Activated CD8-positive, alpha-beta T cell treated with anti-CD3 and anti-CD28 coated beads, Interleukin-2, amount 10 ng/mL, durations not matched to agents 7 days and 5 days (primary cell): Measurements from ENCODE around the gene RCAN2. TPM values are rescaled to one million over a fixed set of nuclear protein-coding genes. Genes with fewer than 3 reads are reported as not detected.

ENCODE experiments used
- ATAC-seq: fragments of 150-1000 bp; cut with Tn5 transposase; one replicate; pipeline ENCODE4 v1.10.0; 2021; ENCODE audit warnings: moderate library complexity
- CTCF ChIA-PET: fragments of 350-600 bp; sonication (Branson Sonifier 250); formaldehyde crosslinking; loops from one replicate; lab custom pipeline; 2021; ENCODE audit warnings: antibody characterized with exemption; lab: Charles Lee
- POLR2A ChIA-PET: fragments of 350-600 bp; sonication (Branson Sonifier 250); formaldehyde crosslinking; loops from one replicate; lab custom pipeline; 2021; ENCODE audit warnings: antibody characterized with exemption; lab: Charles Lee
- DNase-seq: peaks from one replicate; pipeline ENCODE4 v3.0.0-alpha.2; 2020
- H3K27ac Mint-ChIP-seq: one replicate; pipeline ENCODE4 v1.8.0; 2021; ENCODE audit warnings: mild to moderate bottlenecking, mixed read lengths
- H3K27me3 Mint-ChIP-seq: one replicate; pipeline ENCODE4 v1.8.0; 2021; ENCODE audit warnings: low read depth, mixed read lengths
- H3K36me3 Mint-ChIP-seq: one replicate; pipeline ENCODE4 v1.8.0; 2021; ENCODE audit warnings: low read depth, mixed read lengths
- H3K4me1 Mint-ChIP-seq: one replicate; pipeline ENCODE4 v1.8.0; 2021; ENCODE audit warnings: low read depth, mixed read lengths
- H3K4me3 Mint-ChIP-seq: one replicate; pipeline ENCODE4 v1.8.0; 2021; ENCODE audit warnings: mild to moderate bottlenecking, mixed read lengths
- H3K9me3 Mint-ChIP-seq: one replicate; pipeline ENCODE4 v1.8.0; 2022; ENCODE audit warnings: mixed read lengths; ENCODE audit not compliant: insufficient read depth
- total RNA-seq, 2 experiments: library from RNA; stranded (reverse); gene quantifications; one replicate each; pipeline ENCODE4 v1.2.3, GENCODE V29; 2021

The RCAN2 gene
- total RNA-seq, 2 experiments from 2014 or later: not detected

- DNase-seq: no peak
- no peak for ATAC-seq
- Mint-ChIP-seq H3K27ac (no peak overlapping the region), H3K4me3 (no peak overlapping the region), H3K36me3 (no peaks in the 10 kb centered on the region), H3K4me1 (no peaks in the 10 kb centered on the region), H3K9me3 (no peaks in the 10 kb centered on the region), H3K27me3 (peaks cover 8% of the 10 kb centered on the region)
- ChIA-PET POLR2A (no interaction called here), CTCF (no interaction called here)
These were observed 18.8 kb upstream of the RCAN2 start for GRCh38 chr6:46509981-46510510.

GRCh38 chr6:46509063-46509462 lies 17.8 kb upstream of the RCAN2 start:
- Mint-ChIP-seq H3K9me3 (no peaks in the 10 kb centered on the region), H3K4me3 (no peak overlapping the region), H3K36me3 (no peaks in the 10 kb centered on the region), H3K27ac (no peak overlapping the region), H3K27me3 (peaks cover 8% of the 10 kb centered on the region), H3K4me1 (no peaks in the 10 kb centered on the region)
- POLR2A ChIA-PET: no interaction called here
- CTCF ChIA-PET: no interaction called here
- ATAC-seq (no peak), DNase-seq (no peak)

- ATAC-seq: no peak
- CTCF ChIA-PET: no interaction called here
- POLR2A ChIA-PET: no interaction called here
- Mint-ChIP-seq H3K27me3 (peaks cover 8% of the 10 kb centered on the region), H3K4me3 (no peak overlapping the region), H3K9me3 (no peaks in the 10 kb centered on the region), H3K36me3 (no peaks in the 10 kb centered on the region), H3K4me1 (no peaks in the 10 kb centered on the region), H3K27ac (no peak overlapping the region)
- no peak for DNase-seq
These were observed 16.2 kb upstream of the RCAN2 start for GRCh38 chr6:46507426-46507825.

GRCh38 chr6:46505693-46506512 lies 14.7 kb upstream of the RCAN2 start:
- no peaks in the 10 kb centered on the region for H3K9me3 Mint-ChIP-seq
- POLR2A ChIA-PET: no interaction called here
- H3K27me3 Mint-ChIP-seq: peaks cover 8% of the 10 kb centered on the region
- DNase-seq (no peak), ATAC-seq (no peak)
- CTCF ChIA-PET: no interaction called here
- H3K4me3 Mint-ChIP-seq: no peak overlapping the region
- H3K27ac Mint-ChIP-seq: no peak overlapping the region
- H3K4me1 Mint-ChIP-seq: no peaks in the 10 kb centered on the region
- H3K36me3 Mint-ChIP-seq: no peaks in the 10 kb centered on the region

GRCh38 chr6:46504242-46504641 lies 13.0 kb upstream of the RCAN2 start:
- H3K4me1 Mint-ChIP-seq: no peaks in the 10 kb centered on the region
- no peak overlapping the region for H3K4me3 Mint-ChIP-seq
- DNase-seq (no peak), ATAC-seq (no peak)
- H3K27me3 Mint-ChIP-seq: peaks cover 5% of the 10 kb centered on the region
- H3K9me3 Mint-ChIP-seq: no peaks in the 10 kb centered on the region
- ChIA-PET POLR2A (no interaction called here), CTCF (no interaction called here)
- no peaks in the 10 kb centered on the region for H3K36me3 Mint-ChIP-seq
- H3K27ac Mint-ChIP-seq: no peak overlapping the region

GRCh38 chr6:46502486-46503119 lies 11.4 kb upstream of the RCAN2 start:
- ATAC-seq (no peak), DNase-seq (no peak)
- Mint-ChIP-seq H3K36me3 (no peaks in the 10 kb centered on the region), H3K4me3 (no peak overlapping the region), H3K9me3 (no peaks in the 10 kb centered on the region), H3K4me1 (no peaks in the 10 kb centered on the region), H3K27me3 (peaks cover 5% of the 10 kb centered on the region), H3K27ac (no peak overlapping the region)
- ChIA-PET CTCF (no interaction called here), POLR2A (no interaction called here)

- Mint-ChIP-seq H3K4me1 (no peaks in the 10 kb centered on the region), H3K4me3 (no peak overlapping the region), H3K27ac (no peak overlapping the region), H3K36me3 (no peaks in the 10 kb centered on the region), H3K9me3 (no peaks in the 10 kb centered on the region), H3K27me3 (peaks cover 5% of the 10 kb centered on the region)
- ChIA-PET CTCF (no interaction called here), POLR2A (no interaction called here)
- no peak for DNase-seq
- ATAC-seq: no peak
These were observed 10.2 kb upstream of the RCAN2 start for GRCh38 chr6:46501136-46502089.

GRCh38 chr6:46500382-46500781 lies 9.1 kb upstream of the RCAN2 start:
- Mint-ChIP-seq H3K4me3 (no peak overlapping the region), H3K27ac (no peak overlapping the region), H3K4me1 (no peaks in the 10 kb centered on the region), H3K27me3 (peaks cover 6% of the 10 kb centered on the region), H3K36me3 (no peaks in the 10 kb centered on the region), H3K9me3 (no peaks in the 10 kb centered on the region)
- ChIA-PET CTCF (no interaction called here), POLR2A (no interaction called here)
- ATAC-seq: no peak
- DNase-seq: no peak

- POLR2A ChIA-PET: no interaction called here
- ATAC-seq (peak; percentile 56), DNase-seq (peak; percentile 23)
- H3K36me3 Mint-ChIP-seq: no peaks in the 10 kb centered on the region
- peaks cover 61% of the 10 kb centered on the region for H3K27me3 Mint-ChIP-seq
- CTCF ChIA-PET: no interaction called here
- no peaks in the 10 kb centered on the region for H3K4me1 Mint-ChIP-seq
- H3K4me3 Mint-ChIP-seq: no peak overlapping the region
- H3K9me3 Mint-ChIP-seq: no peaks in the 10 kb centered on the region
- H3K27ac Mint-ChIP-seq: no peak overlapping the region
These were observed 639 bp upstream of the RCAN2 start for GRCh38 chr6:46491628-46492547.

GRCh38 chr6:46490425-46491200 lies 636 bp downstream of the RCAN2 start:
- CTCF ChIA-PET: no interaction called here
- Mint-ChIP-seq H3K27ac (no peak overlapping the region), H3K4me1 (no peaks in the 10 kb centered on the region), H3K4me3 (peak overlapping the region; percentile 10), H3K36me3 (no peaks in the 10 kb centered on the region), H3K9me3 (no peaks in the 10 kb centered on the region), H3K27me3 (peaks cover 61% of the 10 kb centered on the region)
- POLR2A ChIA-PET: no interaction called here
- ATAC-seq (no peak), DNase-seq (no peak)
